K562 (cell line): Measurements from ENCODE around the gene SIRT4. TPM values are rescaled to one million over a fixed set of nuclear protein-coding genes. Genes with fewer than 3 reads are reported as not detected.

Experiments used
- ATF1 ChIP-seq, 2 experiments: fragments of 450-650 bp in 1 of 2; IDR thresholded peaks; 2 replicates each; pipeline ENCODE4 v1.6.1; 2016; ENCODE audit warnings: missing compliant biosample characterization in 1 of 2, missing genetic modification characterization in 1 of 2
- CC2D1A ChIP-seq: fragments of 450-650 bp; IDR thresholded peaks from 2 replicates; pipeline ENCODE4 v1.6.1; 2017; ENCODE audit warnings: mild to moderate bottlenecking
- CUX1 ChIP-seq: fragments of 200-800 bp; sonication (Bioruptor generic); IDR thresholded peaks from 2 replicates; pipeline ENCODE4 v1.6.1; 2016; ENCODE audit warnings: missing genetic modification characterization, missing compliant biosample characterization
- ESRRB ChIP-seq: fragments of 250-450 bp; sonication (Bioruptor Pico); IDR thresholded peaks from 2 replicates; pipeline ENCODE4 v1.5.0; 2020; ENCODE audit warnings: mild to moderate bottlenecking, moderate library complexity, borderline replicate concordance
- FOXM1 ChIP-seq, 2 experiments: fragments of 450-650 bp in 1 of 2; sonication (generic) in 1 of 2; formaldehyde crosslinking in 1 of 2; IDR thresholded peaks; 2 replicates each; pipeline versions ENCODE4 v1.6.1 to v1.9.0; 2017 to 2022; ENCODE audit warnings: low read depth in 2 of 2, mild to moderate bottlenecking in 2 of 2, missing genetic modification reagents in 1 of 2, moderate library complexity in 1 of 2
- HES1 ChIP-seq: fragments of 450-650 bp; IDR thresholded peaks from 2 replicates; pipeline ENCODE4 v1.6.1; 2016; ENCODE audit warnings: low read depth, mild to moderate bottlenecking, moderate library complexity
- NBN ChIP-seq: fragments of 450-650 bp; IDR thresholded peaks from 2 replicates; pipeline ENCODE4 v1.6.1; 2016; ENCODE audit warnings: low read depth, mild to moderate bottlenecking
- RAD51 ChIP-seq: fragments of 450-650 bp; IDR thresholded peaks from 2 replicates; pipeline ENCODE4 v1.7.1; 2016; ENCODE audit warnings: low read depth, mild to moderate bottlenecking, borderline replicate concordance
- XRCC4 ChIP-seq: IDR thresholded peaks from one replicate; pipeline ENCODE4 v1.6.1; 2011; ENCODE audit not compliant: insufficient read depth, insufficient read length; ENCODE audit errors: extremely low read depth
- ZBTB11 ChIP-seq, 3 experiments: fragments of 200-800 bp in 1 of 3; fragments of 250-450 bp in 1 of 3; fragments of 450-650 bp in 1 of 3; sonication (Bioruptor Pico) in 1 of 3; sonication (Bioruptor generic) in 1 of 3; formaldehyde crosslinking in 1 of 3; IDR thresholded peaks; 2 replicates each; pipeline versions ENCODE4 v1.6.1 to v1.8.0; 2016 to 2022; ENCODE audit warnings: mild to moderate bottlenecking in 2 of 3, missing genetic modification characterization in 2 of 3, missing compliant biosample characterization in 1 of 3, moderate library complexity in 1 of 3
- ZKSCAN1 ChIP-seq: fragments of 150-350 bp; IDR thresholded peaks from 2 replicates; pipeline ENCODE4 v1.6.1; 2016; ENCODE audit warnings: low read depth, low read length
- ZNF184 ChIP-seq: sonication (generic); formaldehyde crosslinking; IDR thresholded peaks from 2 replicates; pipeline ENCODE4 v1.5.0; 2020; ENCODE audit warnings: missing genetic modification reagents
- polyA plus RNA-seq, 8 experiments: library from polyadenylated mRNA; depleted of rRNA in 4 of 8; stranded (reverse) in 5 of 8; unstranded in 3 of 8; fragments of >200 nt; fragmentation: Nextera tagmentation in 2 of 8; fragmentation: Illumina TruSeq in 1 of 8; extraction: Ambion mirVana in 2 of 8; extraction: Trizol in 1 of 8; gene quantifications; 2 replicates each; pipeline versions ENCODE4 v1.2.1 to v1.2.3, GENCODE V29; 2011 to 2014; ENCODE audit warnings: inconsistent platforms in 1 of 8, missing spikeins in 1 of 8
- total RNA-seq, 7 experiments: library from RNA; depleted of rRNA in 6 of 7; stranded (reverse); fragments of >200 nt in 6 of 7; fragmentation: Illumina TruSeq in 2 of 7; extraction: Trizol in 2 of 7; gene quantifications; 2 replicates each; pipeline versions ENCODE4 v1.2.1 to v1.2.3, GENCODE V29; 2011 to 2021; ENCODE audit warnings: low replicate concordance in 1 of 7

SIRT4 gene
- total and polyA plus RNA-seq, 9 of the 15 experiments (the other 6 are each of a cell fraction or from before 2014, with no cell fraction given), result 0.86 to 5.2 (median 2.4) TPM

- TF ChIP-seq RAD51 (peak; percentile 100), ATF1 (CRISPR knock-in tag; IDR thresholded peaks at IDR 0.05) (no peak), ATF1 (tag; IDR thresholded peaks at IDR 0.05) (peak; percentile 96), ZKSCAN1 (peak; percentile 90), ESRRB (CRISPR knock-in tag) (no peak), FOXM1 (IDR thresholded peaks at IDR 0.05; ENCODE audit: low read depth) (peak; percentile 64; the same call in 1 of the 2 replicates), FOXM1 (CRISPR knock-in tag; IDR thresholded peaks at IDR 0.05; ENCODE audit: low read depth) (no peak), XRCC4 (no peak), NBN (peak; percentile 40; the same call in 1 of the 2 replicates), CUX1 (CRISPR knock-in tag) (no peak), ZNF184 (no peak), HES1 (peak; percentile 70), CC2D1A (no peak), ZBTB11 (CRISPR knock-in tag; IDR thresholded peaks at IDR 0.05) (peak in 1 of 3 experiments; percentile 72; a peak in 2 of 6 replicates)
Measured at GRCh38 chr12:120317224-120318105, 15.3 kb downstream of the SIRT4 start (continued).
